HG02763 (cell line): ENCODE results near the gene MIEF2.

ENCODE experiments used
- ATAC-seq: cut with Tn5 transposase; IDR thresholded peaks from one replicate; pipeline ENCODE4 v1.9.1; 2021; ENCODE audit warnings: mild to moderate bottlenecking, moderate library complexity; ENCODE audit not compliant: unreplicated experiment

MIEF2 gene

GRCh38 chr17:18256351-18256750 is 4.1 kb upstream of the MIEF2 start:
- no peak for ATAC-seq

DNA sequence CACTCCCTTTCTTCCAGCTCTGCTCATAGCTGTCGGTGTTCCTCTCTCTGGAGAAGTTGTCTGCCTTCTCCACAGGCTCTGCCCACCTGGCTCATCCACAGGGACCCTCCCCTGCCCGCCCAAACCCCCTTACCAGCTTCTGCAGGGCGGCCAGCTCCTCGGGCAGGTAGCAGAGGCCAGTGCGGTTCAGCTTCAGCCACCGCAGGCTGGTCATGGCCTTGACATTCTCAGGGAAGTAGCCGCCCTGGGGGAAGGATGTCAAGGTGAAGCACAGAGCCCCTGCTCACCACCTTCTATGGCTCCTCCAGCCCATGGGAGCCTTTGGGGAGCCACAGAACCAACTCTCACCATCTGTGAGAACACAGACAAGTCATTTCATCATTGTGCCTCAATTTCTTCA is 3.7 kb upstream of the MIEF2 start:
- ATAC-seq = no peak

DNA sequence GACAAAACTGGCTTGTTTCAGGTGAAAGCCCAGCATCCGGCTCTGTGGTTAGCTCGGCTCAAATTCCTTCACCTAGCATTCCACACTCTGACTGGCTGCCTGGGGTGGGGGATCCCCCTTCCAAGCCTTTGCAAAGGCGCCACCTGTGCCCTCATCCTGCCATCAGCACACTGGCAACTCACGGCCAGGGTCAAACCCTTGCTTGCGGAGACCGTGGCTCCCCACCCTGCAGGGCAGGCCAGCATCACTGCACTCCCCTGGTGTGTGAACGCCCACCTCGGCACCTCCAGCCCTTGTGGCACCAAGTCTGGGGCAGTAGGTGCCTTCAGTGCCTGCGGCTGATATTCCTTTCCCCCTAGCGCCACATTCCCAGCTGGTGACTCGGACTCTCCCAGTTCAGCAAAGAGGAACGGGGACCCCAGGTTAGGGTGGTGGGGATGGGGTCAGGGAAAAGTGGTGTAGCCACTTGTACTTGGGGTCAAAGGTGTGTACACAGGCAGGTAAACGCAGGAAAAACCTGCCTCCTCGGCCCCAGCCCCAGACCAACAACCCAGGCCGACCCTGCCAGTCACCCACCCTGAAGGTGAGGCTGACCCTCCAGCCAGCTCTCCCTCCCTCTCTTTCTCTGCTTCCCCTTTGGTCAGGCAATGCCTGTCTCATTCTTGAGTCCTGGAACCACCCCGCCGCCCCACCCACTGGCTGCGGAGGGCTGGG is 3.0 kb upstream of the MIEF2 start:
- ATAC-seq = no peak

- peak; percentile 14 for ATAC-seq
Measured at GRCh38 chr17:18257982-18258355, 2.5 kb upstream of the MIEF2 start.

- peak; percentile 34 for ATAC-seq
Measured at GRCh38 chr17:18258356-18259038, 2.0 kb upstream of the MIEF2 start, which contains the start of gene FLII. FLII (minus strand) TSS chr17:18258738; CDS start chr17:18258690, 48 bp downstream.

- no peak for ATAC-seq
Measured at GRCh38 chr17:18259621-18260331, 686 bp upstream of the MIEF2 start.

- no peak for ATAC-seq
Measured at GRCh38 chr17:18261146-18261515, 669 bp downstream of the MIEF2 start.

- ATAC-seq = no peak
Measured at GRCh38 chr17:18261659-18262058, 1.2 kb downstream of the MIEF2 start.

GRCh38 chr17:18262111-18262510 is 1.6 kb downstream of the MIEF2 start:
- no peak for ATAC-seq

GRCh38 chr17:18262641-18263040 is 2.2 kb downstream of the MIEF2 start:
- no peak for ATAC-seq

DNA sequence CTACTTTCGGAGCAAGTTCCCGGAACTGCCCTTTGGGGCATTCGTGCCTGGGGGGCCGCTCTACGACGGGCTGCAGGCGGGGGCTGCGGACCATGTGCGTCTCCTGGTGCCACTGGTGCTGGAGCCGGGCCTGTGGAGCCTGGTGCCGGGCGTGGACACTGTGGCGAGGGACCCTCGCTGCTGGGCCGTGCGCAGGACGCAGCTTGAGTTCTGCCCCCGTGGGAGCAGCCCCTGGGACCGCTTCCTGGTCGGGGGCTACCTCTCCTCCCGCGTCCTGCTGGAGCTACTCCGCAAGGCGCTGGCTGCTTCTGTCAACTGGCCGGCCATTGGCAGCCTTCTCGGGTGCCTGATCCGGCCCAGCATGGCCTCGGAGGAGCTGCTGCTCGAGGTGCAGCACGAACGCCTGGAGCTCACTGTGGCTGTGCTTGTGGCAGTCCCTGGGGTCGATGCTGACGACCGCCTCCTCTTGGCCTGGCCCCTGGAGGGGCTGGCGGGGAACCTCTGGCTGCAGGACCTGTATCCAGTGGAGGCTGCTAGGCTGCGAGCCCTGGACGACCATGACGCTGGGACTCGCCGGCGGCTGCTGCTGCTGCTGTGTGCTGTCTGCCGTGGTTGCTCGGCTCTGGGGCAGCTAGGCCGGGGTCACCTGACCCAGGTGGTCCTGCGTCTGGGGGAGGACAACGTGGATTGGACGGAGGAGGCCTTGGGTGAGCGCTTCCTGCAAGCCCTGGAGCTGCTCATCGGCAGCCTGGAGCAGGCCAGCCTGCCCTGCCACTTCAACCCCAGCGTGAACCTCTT is 3.6 kb downstream of the MIEF2 start:
- no peak for ATAC-seq

GRCh38 chr17:18267366-18267765 is 6.9 kb downstream of the MIEF2 start:
- ATAC-seq = no peak

- ATAC-seq = no peak
Measured at GRCh38 chr17:18267927-18268711, 7.7 kb downstream of the MIEF2 start.

- no peak for ATAC-seq
Measured at GRCh38 chr17:18270046-18270931, 9.8 kb downstream of the MIEF2 start.

DNA sequence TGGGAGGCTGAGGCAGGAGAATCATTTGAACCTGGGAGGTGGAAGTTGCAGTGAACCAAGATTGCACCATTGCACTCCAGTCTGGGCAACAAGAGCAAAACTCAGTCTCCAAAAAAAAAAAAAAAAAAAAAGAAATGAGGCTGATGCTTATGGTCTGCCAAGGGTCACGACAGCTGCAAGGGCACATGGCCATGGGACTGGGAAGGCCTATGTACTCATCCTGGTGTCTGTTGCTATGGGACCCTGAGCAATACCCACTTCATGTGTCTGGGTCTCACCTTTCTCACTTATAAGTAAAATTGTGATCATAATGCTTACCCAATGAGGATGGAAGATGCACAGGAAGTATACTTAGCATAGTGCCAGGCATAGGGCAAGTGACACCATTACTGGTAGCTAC is 16.6 kb downstream of the MIEF2 start:
- ATAC-seq = no peak

DNA sequence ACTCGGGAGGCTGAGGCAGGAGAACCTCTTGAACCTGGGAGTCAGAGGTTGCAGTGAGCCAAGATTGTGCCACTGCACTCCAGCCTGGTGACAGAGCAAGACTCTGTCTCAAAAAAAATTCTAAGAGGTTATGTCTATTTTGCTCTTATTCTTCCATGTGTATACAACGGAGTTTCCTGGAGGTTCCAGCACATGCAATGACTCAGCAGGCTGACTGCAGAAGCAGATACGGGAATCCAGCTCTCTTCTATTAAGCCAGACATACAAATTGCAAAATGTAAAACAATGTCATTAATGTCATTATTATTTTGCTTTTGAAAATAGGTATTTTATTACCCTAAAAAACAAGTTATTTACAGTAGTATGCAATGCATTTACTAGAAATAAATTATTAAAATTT is 18.4 kb downstream of the MIEF2 start:
- ATAC-seq = no peak

GRCh38 chr17:18280249-18280648 is 19.8 kb downstream of the MIEF2 start:
- ATAC-seq = no peak

DNA sequence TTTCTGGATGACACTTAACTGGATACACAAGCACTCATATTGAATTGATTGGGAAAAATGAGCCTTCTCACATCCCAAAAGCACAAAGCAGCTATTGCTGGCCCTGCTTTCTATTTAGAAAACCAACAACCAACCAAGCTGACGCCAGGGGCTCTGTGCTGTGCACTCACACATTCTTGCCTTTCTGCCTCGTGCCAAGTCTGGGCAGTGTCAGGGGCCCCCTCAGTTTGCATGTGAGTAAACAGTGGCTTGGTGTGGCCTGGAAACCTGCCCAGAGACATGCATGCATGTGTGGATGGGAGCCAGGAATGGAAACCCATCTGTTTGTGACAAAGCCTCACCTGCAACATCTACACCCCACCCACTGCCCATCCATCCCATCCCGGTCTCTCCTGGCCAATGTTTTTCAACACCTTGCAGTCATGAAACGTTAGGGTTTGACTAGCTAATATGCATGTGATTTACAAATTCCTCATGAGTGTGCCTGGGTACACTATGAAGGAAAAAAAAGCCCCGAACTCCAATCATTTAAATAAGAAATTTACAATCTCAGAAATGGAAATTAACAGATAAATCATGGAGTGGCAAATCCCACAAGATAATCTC is 20.4 kb downstream of the MIEF2 start:
- no peak for ATAC-seq

DNA sequence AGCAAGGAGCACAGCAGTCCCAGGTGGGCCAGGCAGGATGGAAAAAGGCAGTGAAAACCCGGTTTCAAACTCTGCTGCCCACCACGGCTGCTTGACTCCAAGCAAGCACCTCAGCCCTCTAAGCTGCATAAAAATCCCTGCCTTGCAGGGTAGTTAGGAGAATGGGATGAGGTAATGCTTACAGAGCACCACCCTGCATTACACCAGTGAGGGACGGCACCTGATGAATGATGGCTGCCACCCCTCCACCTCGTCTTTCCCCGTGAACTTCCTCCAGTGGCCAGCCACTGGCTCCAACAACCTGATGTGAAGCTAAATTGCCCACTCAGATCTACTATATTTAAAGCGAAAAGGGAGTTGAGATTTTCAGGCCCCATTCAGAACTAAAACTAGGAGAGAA is 21.3 kb downstream of the MIEF2 start:
- ATAC-seq = no peak
